K562 (cell line): ENCODE results near the gene NCL. TPM values are rescaled to one million over a fixed set of nuclear protein-coding genes. Genes with fewer than 3 reads are reported as not detected.

ENCODE experiments used
- ETV5 ChIP-seq: sonication (generic); formaldehyde crosslinking; IDR thresholded peaks from 2 replicates; pipeline ENCODE4 v1.4.0; 2020; ENCODE audit warnings: low read depth, mild to moderate bottlenecking, missing genetic modification reagents
- JUNB ChIP-seq: fragments of 450-650 bp; formaldehyde crosslinking; conservative IDR thresholded peaks from 2 replicates; pipeline ENCODE4 v1.4.0; 2020; ENCODE audit warnings: mild to moderate bottlenecking
- MAZ ChIP-seq, 2 experiments: fragments of 450-650 bp in 1 of 2; sonication (generic) in 1 of 2; formaldehyde crosslinking; IDR thresholded peaks in 1 of 2; conservative IDR thresholded peaks in 1 of 2; 2 replicates each; pipeline versions ENCODE4 v1.4.0 to v1.5.0; 2020; ENCODE audit warnings: mild to moderate bottlenecking in 1 of 2, missing genetic modification reagents in 1 of 2
- NFRKB ChIP-seq: fragments of 450-650 bp; IDR thresholded peaks from 2 replicates; pipeline ENCODE4 v1.6.1; 2016; ENCODE audit warnings: low read depth
- NR2F6 ChIP-seq: fragments of 450-650 bp; formaldehyde crosslinking; IDR thresholded peaks from 2 replicates; pipeline ENCODE4 v1.4.0; 2020; ENCODE audit warnings: mild to moderate bottlenecking
- NRF1 ChIP-seq, 2 experiments: fragments of 450-650 bp; IDR thresholded peaks in 1 of 2; conservative IDR thresholded peaks in 1 of 2; 2 replicates each; pipeline ENCODE4 v1.6.1; 2014; ENCODE audit warnings: mild to moderate bottlenecking in 2 of 2
- POLR2H ChIP-seq: IDR thresholded peaks from 2 replicates; pipeline ENCODE4 v1.6.1; 2016; ENCODE audit warnings: missing genetic modification characterization, low read depth, mild to moderate bottlenecking, control low read depth, missing compliant biosample characterization, moderate library complexity
- RBM15 ChIP-seq: fragments of 200-400 bp; formaldehyde crosslinking; IDR thresholded peaks from 2 replicates; pipeline ENCODE4 v1.6.1; 2018; ENCODE audit warnings: mild to moderate bottlenecking, low read length, moderate library complexity; ENCODE audit not compliant: insufficient read depth
- ZNF778 ChIP-seq: fragments of 450-650 bp; formaldehyde crosslinking; IDR thresholded peaks from 2 replicates; pipeline ENCODE4 v1.4.0; 2020; ENCODE audit warnings: mild to moderate bottlenecking, moderate library complexity
- polyA plus RNA-seq, 8 experiments: library from polyadenylated mRNA; depleted of rRNA in 4 of 8; stranded (reverse) in 5 of 8; unstranded in 3 of 8; fragments of >200 nt; fragmentation: Nextera tagmentation in 2 of 8; fragmentation: Illumina TruSeq in 1 of 8; extraction: Ambion mirVana in 2 of 8; extraction: Trizol in 1 of 8; gene quantifications; 2 replicates each; pipeline versions ENCODE4 v1.2.1 to v1.2.3, GENCODE V29; 2011 to 2014; ENCODE audit warnings: inconsistent platforms in 1 of 8, missing spikeins in 1 of 8
- total RNA-seq, 7 experiments: library from RNA; depleted of rRNA in 6 of 7; stranded (reverse); fragments of >200 nt in 6 of 7; fragmentation: Illumina TruSeq in 2 of 7; extraction: Trizol in 2 of 7; gene quantifications; 2 replicates each; pipeline versions ENCODE4 v1.2.1 to v1.2.3, GENCODE V29; 2011 to 2021; ENCODE audit warnings: low replicate concordance in 1 of 7
- TF ChIP-seq, protein P1 (sequence below): sonication (generic); formaldehyde crosslinking; IDR thresholded peaks from 2 replicates; pipeline ENCODE4 v1.8.0; 2023; ENCODE audit warnings: mild to moderate bottlenecking, missing genetic modification reagents
- TF ChIP-seq, protein P2 (sequence below): sonication (generic); formaldehyde crosslinking; IDR thresholded peaks from 2 replicates; pipeline ENCODE4 v1.8.0; 2022; ENCODE audit warnings: mild to moderate bottlenecking, missing genetic modification reagents
- TF ChIP-seq, protein P3 (sequence below): fragments of 250-450 bp; sonication (Bioruptor Pico); IDR thresholded peaks from 2 replicates; pipeline ENCODE4 v1.8.0; 2021; ENCODE audit warnings: moderate library complexity, mild to moderate bottlenecking, inconsistent platforms

Gene NCL
- total and polyA plus RNA-seq, 9 of the 15 experiments (the other 6 are each of a cell fraction or from before 2014, with no cell fraction given), result 80.9 to 732 (median 361) TPM

DNA sequence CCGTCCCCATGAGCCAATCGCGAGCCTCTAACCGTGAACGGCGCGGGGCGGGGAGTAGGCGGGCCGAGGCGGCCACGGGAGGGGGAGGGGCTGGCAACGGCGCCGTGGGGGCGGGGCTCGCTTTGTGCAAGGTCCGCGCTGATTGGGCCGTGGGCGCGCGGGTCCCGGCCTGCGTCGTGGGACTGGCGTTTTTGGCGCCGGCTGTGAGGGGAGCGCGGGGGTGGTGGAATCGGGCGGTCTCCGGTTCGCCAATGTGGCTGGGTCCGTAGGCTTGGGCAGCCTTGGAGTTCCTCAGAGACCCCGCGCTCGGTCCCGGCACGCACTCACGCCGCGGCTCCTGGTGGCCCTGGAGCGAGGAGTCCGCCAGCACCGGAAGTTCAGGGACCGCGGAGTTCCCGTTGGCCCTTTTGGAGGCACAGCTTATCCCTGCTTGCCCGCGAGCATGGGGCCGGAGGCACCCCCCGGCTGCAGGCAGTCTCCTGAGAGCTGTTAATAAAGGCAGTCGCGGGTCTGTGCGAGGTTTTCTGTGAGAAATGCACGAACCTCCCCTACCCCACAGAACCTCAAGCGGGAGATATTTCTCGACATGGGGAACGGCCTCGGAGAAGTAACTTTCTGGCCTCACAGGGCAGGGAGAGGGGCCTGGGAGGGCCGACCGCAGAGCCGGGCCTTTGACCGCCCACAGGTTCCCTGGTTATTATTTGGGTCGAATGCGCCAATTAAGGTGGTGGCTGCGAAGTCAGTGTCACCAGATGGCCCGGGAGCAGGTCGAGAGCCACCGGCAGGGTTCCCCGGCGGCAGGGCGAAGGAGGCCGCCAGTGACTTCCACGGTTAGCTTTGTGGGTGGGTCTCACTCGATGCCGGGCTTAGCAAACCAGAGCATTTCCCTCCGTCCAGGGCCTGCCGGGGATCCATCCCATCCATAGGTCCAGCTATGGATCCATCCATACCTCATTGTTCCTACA lies 574 bp upstream of the NCL start (continued):
- TF ChIP-seq, protein P1, sequence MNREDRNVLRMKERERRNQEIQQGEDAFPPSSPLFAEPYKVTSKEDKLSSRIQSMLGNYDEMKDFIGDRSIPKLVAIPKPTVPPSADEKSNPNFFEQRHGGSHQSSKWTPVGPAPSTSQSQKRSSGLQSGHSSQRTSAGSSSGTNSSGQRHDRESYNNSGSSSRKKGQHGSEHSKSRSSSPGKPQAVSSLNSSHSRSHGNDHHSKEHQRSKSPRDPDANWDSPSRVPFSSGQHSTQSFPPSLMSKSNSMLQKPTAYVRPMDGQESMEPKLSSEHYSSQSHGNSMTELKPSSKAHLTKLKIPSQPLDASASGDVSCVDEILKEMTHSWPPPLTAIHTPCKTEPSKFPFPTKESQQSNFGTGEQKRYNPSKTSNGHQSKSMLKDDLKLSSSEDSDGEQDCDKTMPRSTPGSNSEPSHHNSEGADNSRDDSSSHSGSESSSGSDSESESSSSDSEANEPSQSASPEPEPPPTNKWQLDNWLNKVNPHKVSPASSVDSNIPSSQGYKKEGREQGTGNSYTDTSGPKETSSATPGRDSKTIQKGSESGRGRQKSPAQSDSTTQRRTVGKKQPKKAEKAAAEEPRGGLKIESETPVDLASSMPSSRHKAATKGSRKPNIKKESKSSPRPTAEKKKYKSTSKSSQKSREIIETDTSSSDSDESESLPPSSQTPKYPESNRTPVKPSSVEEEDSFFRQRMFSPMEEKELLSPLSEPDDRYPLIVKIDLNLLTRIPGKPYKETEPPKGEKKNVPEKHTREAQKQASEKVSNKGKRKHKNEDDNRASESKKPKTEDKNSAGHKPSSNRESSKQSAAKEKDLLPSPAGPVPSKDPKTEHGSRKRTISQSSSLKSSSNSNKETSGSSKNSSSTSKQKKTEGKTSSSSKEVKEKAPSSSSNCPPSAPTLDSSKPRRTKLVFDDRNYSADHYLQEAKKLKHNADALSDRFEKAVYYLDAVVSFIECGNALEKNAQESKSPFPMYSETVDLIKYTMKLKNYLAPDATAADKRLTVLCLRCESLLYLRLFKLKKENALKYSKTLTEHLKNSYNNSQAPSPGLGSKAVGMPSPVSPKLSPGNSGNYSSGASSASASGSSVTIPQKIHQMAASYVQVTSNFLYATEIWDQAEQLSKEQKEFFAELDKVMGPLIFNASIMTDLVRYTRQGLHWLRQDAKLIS, result 0 out of 2 replicates have a peak, but pooled peaks have one; percentile 13
- peak in 1 of 2 experiments; percentile 46; a peak in 2 of 4 replicates for TF ChIP-seq MAZ (CRISPR knock-in tag; conservative IDR thresholded peaks at IDR 0.05 in 1 of 2, IDR thresholded peaks at IDR 0.05 in 1 of 2)
- peak; percentile 89 for TF ChIP-seq POLR2H (tag)
- peak; percentile 13; the same call in 1 of the 2 replicates for TF ChIP-seq NFRKB
- no peak for TF ChIP-seq ZNF778 (CRISPR knock-in tag)
- peak in 1 of 2 experiments; percentile 22; a peak in 1 of 4 replicates for TF ChIP-seq NRF1 (conservative IDR thresholded peaks at IDR 0.05 in 1 of 2, IDR thresholded peaks at IDR 0.05 in 1 of 2)
- TF ChIP-seq JUNB (CRISPR knock-in tag), result no peak
- no peak for TF ChIP-seq NR2F6 (CRISPR knock-in tag)
- no peak for TF ChIP-seq RBM15
- peak; percentile 27; the same call in 1 of the 2 replicates for TF ChIP-seq ETV5 (CRISPR knock-in tag)
- TF ChIP-seq, protein P2, sequence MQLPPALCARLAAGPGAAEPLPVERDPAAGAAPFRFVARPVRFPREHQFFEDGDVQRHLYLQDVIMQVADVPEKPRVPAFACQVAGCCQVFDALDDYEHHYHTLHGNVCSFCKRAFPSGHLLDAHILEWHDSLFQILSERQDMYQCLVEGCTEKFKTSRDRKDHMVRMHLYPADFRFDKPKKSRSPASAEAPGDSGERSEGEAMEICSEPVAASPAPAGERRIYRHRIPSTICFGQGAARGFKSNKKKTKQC (CRISPR knock-in tag), result no peak
- TF ChIP-seq, protein P3, sequence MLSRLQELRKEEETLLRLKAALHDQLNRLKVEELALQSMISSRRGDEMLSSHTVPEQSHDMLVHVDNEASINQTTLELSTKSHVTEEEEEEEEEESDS (CRISPR knock-in tag), result no peak
